Measurements from ENCODE around the gene DCBLD2. TPM values are rescaled to one million over a fixed set of nuclear protein-coding genes. Genes with fewer than 3 reads are reported as not detected.
A peak's percentile ranks its signal among the peaks of the same experiment; 100 is the strongest.

DCBLD2 gene
- total and polyA plus RNA-seq, 2 of the 4 experiments (the other 2 are of a cell fraction): 121 to 196 TPM

DNA sequence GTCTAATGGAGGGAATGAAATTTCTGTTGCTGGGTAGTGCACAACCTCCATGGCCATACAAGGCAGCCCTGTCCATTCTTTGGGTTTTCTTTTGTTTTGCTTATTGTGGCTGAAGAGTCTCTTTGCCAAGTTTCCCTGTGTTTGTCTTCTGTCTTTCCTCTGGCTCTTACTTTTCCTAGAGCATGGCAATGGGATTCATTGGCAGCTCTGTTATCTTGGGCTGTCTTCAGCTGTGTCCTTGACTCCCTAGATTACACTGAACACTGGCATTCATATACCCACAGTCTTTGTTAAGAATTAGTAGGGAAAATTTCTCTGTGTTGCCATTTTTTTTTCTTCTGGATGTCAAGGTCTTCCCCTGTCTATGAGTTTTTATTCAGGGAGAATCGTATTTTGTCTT, 16.1 kb upstream of the DCBLD2 start:
- 0 out of 4 replicates have a peak overlapping the region, but pooled peaks of 1 of the 2 experiments have one; percentile 0 for H4K8ac ChIP-seq (ENCODE audit: low read depth in 2 of 2, low read length in 2 of 2)
- dilution Hi-C loops (cut with HindIII; ENCODE audit: low sequenced_read_pairs, unreplicated experiment): no loop called here
- peak overlapping the region; percentile 4; the same call in 1 of the 2 replicates for H4K91ac ChIP-seq (ENCODE audit: insufficient read depth, low read depth, low read length)
- no peak overlapping the region for H3K4me3 ChIP-seq (ENCODE audit: insufficient read depth, low read depth, low read length)
- BruUV-seq (replicated peaks): no TSS peak
- no peak overlapping the region for H3K9ac ChIP-seq (ENCODE audit: low read depth, low read length)
- CTCF ChIA-PET: no interaction called here
- H3K27me3 ChIP-seq (ENCODE audit: control insufficient read depth, insufficient read depth, low read length): no peaks in the 10 kb centered on the region
- in situ Hi-C loops (cut with MboI; ENCODE audit: low sequenced_read_pairs): no loop called here
- peaks cover 9% of the 10 kb centered on the region for H3K4me1 ChIP-seq (ENCODE audit: control insufficient read depth, insufficient read depth, low read length)
- H2AK9ac ChIP-seq (replicated peaks; ENCODE audit: low read depth, low read length, poor library complexity): no peak overlapping the region
- H2AK5ac ChIP-seq (ENCODE audit: low read depth, low read length): no peak overlapping the region
- no peak overlapping the region for H3K56ac ChIP-seq (ENCODE audit: extremely low read depth, insufficient read depth, low read length)
- H2BK20ac ChIP-seq (ENCODE audit: low read depth, low read length): no peak overlapping the region
- H2BK120ac ChIP-seq (ENCODE audit: low read depth, low read length): peak overlapping the region; percentile 1; the same call in 1 of the 2 replicates
- peak overlapping the region; percentile 50; the same call in 1 of the 2 replicates for H3K23ac ChIP-seq (ENCODE audit: low read depth, low read length)
- DNase-seq (no peak), ATAC-seq (ENCODE audit: low read depth) (no peak)
- H3K9me3 ChIP-seq (ENCODE audit: control insufficient read depth, insufficient read depth, low read length): no peaks in the 10 kb centered on the region
- peak overlapping the region; percentile 48; the same call in 1 of the 2 replicates for H4K5ac ChIP-seq (ENCODE audit: low read depth, low read length)
- no peaks in the 10 kb centered on the region for H3K36me3 ChIP-seq (ENCODE audit: control insufficient read depth, insufficient read depth, low read length)
- peak overlapping the region; percentile 41; the same call in 1 of the 3 replicates for H2BK15ac ChIP-seq (ENCODE audit: low read depth, low read length)
- intact Hi-C loops (cut with micrococcal nuclease): loop anchor here (5.0 kb wide), 1 partner anchor 40 kb away; no protein-coding TSS in a partner anchor
- peak overlapping the region; percentile 50; the same call in 1 of the 2 replicates for H3K14ac ChIP-seq (replicated peaks; ENCODE audit: low read depth, low read length)
- no peak overlapping the region for H3K4me2 ChIP-seq (ENCODE audit: low read depth, low read length)
- POLR2A ChIA-PET (ENCODE audit: unreplicated experiment): no interaction called here
- peak overlapping the region; percentile 18; the same call in 1 of the 2 replicates for H3K18ac ChIP-seq (ENCODE audit: low read depth, low read length)
- TF ChIP-seq MAZ (IDR thresholded peaks at IDR 0.05; ENCODE audit: borderline replicate concordance, low read depth, low read length) (no peak), CEBPB (IDR thresholded peaks at IDR 0.05; ENCODE audit: low read depth, low read length) (no peak), MXI1 (IDR thresholded peaks at IDR 0.05; ENCODE audit: borderline replicate concordance, low read depth, low read length) (no peak), RAD21 (IDR thresholded peaks at IDR 0.05; ENCODE audit: low read length) (no peak), NFE2L2 (IDR thresholded peaks at IDR 0.05; ENCODE audit: low read depth, low read length) (no peak), FOS (IDR thresholded peaks at IDR 0.05; ENCODE audit: low read depth, low read length) (no peak), CHD1 (IDR thresholded peaks at IDR 0.05; ENCODE audit: low read depth, low read length) (no peak), MAFK (IDR thresholded peaks at IDR 0.05; ENCODE audit: low read depth, low read length) (no peak), POLR2A (IDR thresholded peaks at IDR 0.05; ENCODE audit: low read depth, low read length) (no peak), BHLHE40 (IDR thresholded peaks at IDR 0.05; ENCODE audit: low read depth, low read length) (no peak), SMC3 (IDR thresholded peaks at IDR 0.05; ENCODE audit: low read depth, low read length) (no peak), RFX5 (IDR thresholded peaks at IDR 0.05; ENCODE audit: low read depth, low read length) (no peak), RCOR1 (IDR thresholded peaks at IDR 0.05; ENCODE audit: insufficient replicate concordance, low read length) (no peak)
- TF ChIP-seq, protein P1, sequence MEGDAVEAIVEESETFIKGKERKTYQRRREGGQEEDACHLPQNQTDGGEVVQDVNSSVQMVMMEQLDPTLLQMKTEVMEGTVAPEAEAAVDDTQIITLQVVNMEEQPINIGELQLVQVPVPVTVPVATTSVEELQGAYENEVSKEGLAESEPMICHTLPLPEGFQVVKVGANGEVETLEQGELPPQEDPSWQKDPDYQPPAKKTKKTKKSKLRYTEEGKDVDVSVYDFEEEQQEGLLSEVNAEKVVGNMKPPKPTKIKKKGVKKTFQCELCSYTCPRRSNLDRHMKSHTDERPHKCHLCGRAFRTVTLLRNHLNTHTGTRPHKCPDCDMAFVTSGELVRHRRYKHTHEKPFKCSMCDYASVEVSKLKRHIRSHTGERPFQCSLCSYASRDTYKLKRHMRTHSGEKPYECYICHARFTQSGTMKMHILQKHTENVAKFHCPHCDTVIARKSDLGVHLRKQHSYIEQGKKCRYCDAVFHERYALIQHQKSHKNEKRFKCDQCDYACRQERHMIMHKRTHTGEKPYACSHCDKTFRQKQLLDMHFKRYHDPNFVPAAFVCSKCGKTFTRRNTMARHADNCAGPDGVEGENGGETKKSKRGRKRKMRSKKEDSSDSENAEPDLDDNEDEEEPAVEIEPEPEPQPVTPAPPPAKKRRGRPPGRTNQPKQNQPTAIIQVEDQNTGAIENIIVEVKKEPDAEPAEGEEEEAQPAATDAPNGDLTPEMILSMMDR (conservative IDR thresholded peaks at IDR 0.05; ENCODE audit: low read depth, low read length): no peak
- TF ChIP-seq, protein P2, sequence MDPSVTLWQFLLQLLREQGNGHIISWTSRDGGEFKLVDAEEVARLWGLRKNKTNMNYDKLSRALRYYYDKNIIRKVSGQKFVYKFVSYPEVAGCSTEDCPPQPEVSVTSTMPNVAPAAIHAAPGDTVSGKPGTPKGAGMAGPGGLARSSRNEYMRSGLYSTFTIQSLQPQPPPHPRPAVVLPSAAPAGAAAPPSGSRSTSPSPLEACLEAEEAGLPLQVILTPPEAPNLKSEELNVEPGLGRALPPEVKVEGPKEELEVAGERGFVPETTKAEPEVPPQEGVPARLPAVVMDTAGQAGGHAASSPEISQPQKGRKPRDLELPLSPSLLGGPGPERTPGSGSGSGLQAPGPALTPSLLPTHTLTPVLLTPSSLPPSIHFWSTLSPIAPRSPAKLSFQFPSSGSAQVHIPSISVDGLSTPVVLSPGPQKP (IDR thresholded peaks at IDR 0.05; ENCODE audit: borderline replicate concordance, low read depth, low read length): no peak
- TF ChIP-seq, protein P3, sequence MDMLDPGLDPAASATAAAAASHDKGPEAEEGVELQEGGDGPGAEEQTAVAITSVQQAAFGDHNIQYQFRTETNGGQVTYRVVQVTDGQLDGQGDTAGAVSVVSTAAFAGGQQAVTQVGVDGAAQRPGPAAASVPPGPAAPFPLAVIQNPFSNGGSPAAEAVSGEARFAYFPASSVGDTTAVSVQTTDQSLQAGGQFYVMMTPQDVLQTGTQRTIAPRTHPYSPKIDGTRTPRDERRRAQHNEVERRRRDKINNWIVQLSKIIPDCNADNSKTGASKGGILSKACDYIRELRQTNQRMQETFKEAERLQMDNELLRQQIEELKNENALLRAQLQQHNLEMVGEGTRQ (IDR thresholded peaks at IDR 0.05; ENCODE audit: low read depth, low read length): no peak
- no CpG with 5 or more reads among the region's 1 CpG for WGBS, 2 experiments (ENCODE audit: extremely low coverage in 2 of 2, insufficient read length in 1 of 2)
- no peak overlapping the region for H2BK5ac ChIP-seq (ENCODE audit: low read depth, low read length, poor library complexity, severe bottlenecking)
- H3K79me1 ChIP-seq (ENCODE audit: low read depth in 1 of 2, low read length in 2 of 2): peaks cover 0 to 3% of the 10 kb centered on the region in 2 experiments; a peak in 1 of 4 replicates
- H3K27ac ChIP-seq (ENCODE audit: insufficient read depth, low read length): no peak overlapping the region
- H4K20me1 ChIP-seq (ENCODE audit: insufficient read depth, low read length): no peaks in the 10 kb centered on the region
- H2AFZ ChIP-seq (replicated peaks; ENCODE audit: low read length, poor library complexity): no peak overlapping the region
- H3K9me1 ChIP-seq (ENCODE audit: insufficient read depth, low read length): 0 out of 2 replicates have a peak, but pooled peaks cover 5% of the 10 kb centered on the region
- H3K4ac ChIP-seq (ENCODE audit: low read depth, low read length): 0 out of 2 replicates have a peak overlapping the region, but pooled peaks have one; percentile 50
